DND-41 (cell line): ENCODE measurements around the gene DNAH1.

Experiments used
- EZH2 ChIP-seq: IDR thresholded peaks from 3 replicates; pipeline ENCODE4 v1.6.1; 2012; ENCODE audit warnings: borderline replicate concordance, low read depth, mild to moderate bottlenecking, moderate library complexity, low read length, inconsistent platforms; ENCODE audit not compliant: severe bottlenecking
- TF ChIP-seq, protein P1 (sequence below): IDR thresholded peaks from 2 replicates; pipeline ENCODE4 v1.5.1; 2012; ENCODE audit warnings: borderline replicate concordance, low read length, moderate library complexity, mild to moderate bottlenecking; ENCODE audit not compliant: poor library complexity, severe bottlenecking; ENCODE audit errors: extremely low read depth

GRCh38 chr3:52298149-52299098 lies 17.7 kb upstream of the DNAH1 start:
- TF ChIP-seq, protein P1, sequence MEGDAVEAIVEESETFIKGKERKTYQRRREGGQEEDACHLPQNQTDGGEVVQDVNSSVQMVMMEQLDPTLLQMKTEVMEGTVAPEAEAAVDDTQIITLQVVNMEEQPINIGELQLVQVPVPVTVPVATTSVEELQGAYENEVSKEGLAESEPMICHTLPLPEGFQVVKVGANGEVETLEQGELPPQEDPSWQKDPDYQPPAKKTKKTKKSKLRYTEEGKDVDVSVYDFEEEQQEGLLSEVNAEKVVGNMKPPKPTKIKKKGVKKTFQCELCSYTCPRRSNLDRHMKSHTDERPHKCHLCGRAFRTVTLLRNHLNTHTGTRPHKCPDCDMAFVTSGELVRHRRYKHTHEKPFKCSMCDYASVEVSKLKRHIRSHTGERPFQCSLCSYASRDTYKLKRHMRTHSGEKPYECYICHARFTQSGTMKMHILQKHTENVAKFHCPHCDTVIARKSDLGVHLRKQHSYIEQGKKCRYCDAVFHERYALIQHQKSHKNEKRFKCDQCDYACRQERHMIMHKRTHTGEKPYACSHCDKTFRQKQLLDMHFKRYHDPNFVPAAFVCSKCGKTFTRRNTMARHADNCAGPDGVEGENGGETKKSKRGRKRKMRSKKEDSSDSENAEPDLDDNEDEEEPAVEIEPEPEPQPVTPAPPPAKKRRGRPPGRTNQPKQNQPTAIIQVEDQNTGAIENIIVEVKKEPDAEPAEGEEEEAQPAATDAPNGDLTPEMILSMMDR = no peak
- no peak for TF ChIP-seq EZH2
